GM12873 (cell line): ENCODE data around the gene CCNJL.

Experiments used
- CTCF ChIP-seq: IDR thresholded peaks from 2 replicates; pipeline ENCODE4 v1.5.1; 2012; ENCODE audit warnings: low read depth, mild to moderate bottlenecking, moderate library complexity, low read length, control low read depth; ENCODE audit not compliant: insufficient read depth; ENCODE audit errors: missing control alignments

Gene CCNJL

GRCh38 chr5:160289721-160290120 lies 22.6 kb downstream of the CCNJL start:
- no peak for TF ChIP-seq CTCF

- TF ChIP-seq CTCF, result no peak
Observed at GRCh38 chr5:160289356-160289651, 23.1 kb downstream of the CCNJL start.

- no peak for TF ChIP-seq CTCF
Observed at GRCh38 chr5:160287378-160288051, 24.8 kb downstream of the CCNJL start.

- TF ChIP-seq CTCF, result no peak
Observed at GRCh38 chr5:160286947-160287346, 25.4 kb downstream of the CCNJL start.

GRCh38 chr5:160285316-160285715 lies 27.0 kb downstream of the CCNJL start:
- TF ChIP-seq CTCF, result no peak

GRCh38 chr5:160284291-160284873 lies 28.0 kb downstream of the CCNJL start:
- no peak for TF ChIP-seq CTCF

- no peak for TF ChIP-seq CTCF
Observed at GRCh38 chr5:160281275-160281674, 31.1 kb downstream of the CCNJL start.
